HG03139 (cell line): ENCODE results near the gene CDH5.
"Not testable (repeated sequence)": the region's sequence is repeated elsewhere in the genome, so short reads cannot be mapped to it uniquely, and the experiment has no call there.

ENCODE experiments used
- ATAC-seq: cut with Tn5 transposase; IDR thresholded peaks from one replicate; pipeline ENCODE4 v1.9.1; 2021; ENCODE audit not compliant: unreplicated experiment

CDH5 gene

DNA sequence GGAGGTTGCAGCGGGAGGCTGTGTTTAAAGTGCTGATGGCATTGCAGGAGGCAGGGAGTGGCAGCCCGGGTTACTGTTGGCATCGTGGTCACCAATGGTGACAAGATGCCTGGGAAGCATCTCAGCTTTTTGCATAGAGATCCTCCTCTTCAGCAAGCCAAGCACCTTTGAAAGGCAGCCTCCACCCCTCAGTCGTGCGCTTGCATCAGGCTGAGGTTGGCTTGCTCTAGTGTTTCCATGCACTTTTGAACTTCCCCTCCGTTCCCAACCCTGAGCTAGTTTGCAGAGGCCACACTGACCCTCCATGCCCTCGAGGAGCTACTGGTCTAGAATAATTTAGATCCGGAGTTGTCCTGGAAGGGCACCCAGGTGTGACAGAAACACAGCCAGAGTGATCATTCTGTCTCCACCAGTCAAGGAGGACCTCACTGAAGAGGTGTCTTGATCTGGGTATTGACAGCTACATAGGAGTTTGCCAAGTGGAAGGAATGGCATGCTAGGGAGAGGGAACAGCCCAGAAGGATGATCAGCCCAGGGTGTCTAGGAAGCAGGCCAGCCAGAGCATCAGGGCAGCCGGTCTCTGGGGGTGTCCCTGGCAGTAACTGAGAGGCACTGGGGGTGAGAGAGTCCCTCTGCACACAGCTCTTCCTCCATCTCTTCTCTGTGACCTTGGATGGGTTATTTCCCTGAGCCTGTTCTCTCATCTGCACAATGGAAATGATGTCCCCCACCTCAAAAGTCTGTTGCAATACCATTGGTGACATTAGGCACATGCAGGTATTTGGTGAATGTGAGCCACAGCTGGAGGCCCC, 68.3 kb downstream of the CDH5 start:
- no peak for ATAC-seq

DNA sequence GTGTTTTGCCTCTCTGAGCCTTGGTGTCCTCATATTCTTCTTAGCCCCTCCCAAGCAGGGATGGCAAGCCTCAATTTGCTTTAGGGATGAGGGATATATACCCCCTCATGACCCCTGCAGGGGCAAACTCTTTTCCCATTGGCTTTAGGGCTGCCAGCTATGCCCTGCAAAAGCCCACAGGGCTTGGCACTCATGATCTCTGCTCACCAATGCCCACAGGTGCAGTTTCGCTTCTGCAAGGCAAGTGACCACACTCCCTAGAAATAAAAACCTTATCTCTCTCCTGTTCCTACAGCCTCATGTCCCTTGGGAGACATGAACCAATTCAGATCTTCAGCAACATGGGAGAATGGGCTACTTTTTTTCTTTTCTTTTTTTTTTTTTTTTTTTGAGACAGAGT, 69.4 kb downstream of the CDH5 start:
- no peak for ATAC-seq

DNA sequence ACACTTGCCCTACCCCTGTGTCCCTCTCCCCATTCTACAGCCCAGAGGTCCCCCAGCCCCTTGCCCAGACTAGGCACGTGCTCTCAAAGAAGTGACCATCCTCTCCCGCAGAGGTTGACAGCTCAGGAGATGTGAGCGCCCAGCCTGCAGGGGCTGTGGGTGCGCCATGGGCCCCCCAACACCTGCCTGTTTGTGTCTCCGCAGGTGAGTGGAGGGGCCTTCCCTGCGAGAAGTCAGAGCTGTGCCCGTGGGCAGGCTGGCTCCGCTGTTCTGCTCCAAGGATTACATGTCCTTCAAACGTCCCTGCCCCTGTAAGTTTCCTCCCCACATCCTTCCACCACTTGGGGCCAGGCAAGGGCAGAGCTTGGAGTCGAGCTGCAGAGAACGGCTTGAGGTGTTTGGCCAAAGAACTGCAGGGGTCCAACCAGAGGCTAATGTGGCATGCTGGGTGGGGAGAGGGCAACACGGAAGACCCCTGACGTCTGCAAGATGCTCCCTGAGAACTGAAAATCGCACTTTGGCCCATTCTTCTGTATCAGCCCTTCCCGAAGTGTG, 71.0 kb downstream of the CDH5 start:
- ATAC-seq: no peak

DNA sequence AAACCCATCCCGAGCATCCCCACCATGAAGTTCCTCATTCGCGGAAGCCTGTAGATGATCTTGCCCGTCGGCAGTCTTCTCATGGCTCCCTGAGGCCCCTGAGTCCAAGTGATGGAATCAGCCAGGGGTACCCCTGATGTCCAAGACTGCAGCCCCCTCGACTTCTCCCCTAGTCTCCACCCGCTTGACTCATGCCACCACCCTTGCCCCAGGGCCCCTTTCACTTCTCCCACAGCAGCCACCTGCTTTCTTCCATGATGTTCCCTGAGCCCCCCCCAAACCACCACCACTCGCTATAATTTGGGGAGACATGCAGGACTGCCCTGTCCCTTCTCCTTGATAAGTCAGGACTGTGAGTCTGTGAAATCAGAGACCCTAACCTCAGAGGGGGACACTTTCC, 72.0 kb downstream of the CDH5 start:
- no peak for ATAC-seq

DNA sequence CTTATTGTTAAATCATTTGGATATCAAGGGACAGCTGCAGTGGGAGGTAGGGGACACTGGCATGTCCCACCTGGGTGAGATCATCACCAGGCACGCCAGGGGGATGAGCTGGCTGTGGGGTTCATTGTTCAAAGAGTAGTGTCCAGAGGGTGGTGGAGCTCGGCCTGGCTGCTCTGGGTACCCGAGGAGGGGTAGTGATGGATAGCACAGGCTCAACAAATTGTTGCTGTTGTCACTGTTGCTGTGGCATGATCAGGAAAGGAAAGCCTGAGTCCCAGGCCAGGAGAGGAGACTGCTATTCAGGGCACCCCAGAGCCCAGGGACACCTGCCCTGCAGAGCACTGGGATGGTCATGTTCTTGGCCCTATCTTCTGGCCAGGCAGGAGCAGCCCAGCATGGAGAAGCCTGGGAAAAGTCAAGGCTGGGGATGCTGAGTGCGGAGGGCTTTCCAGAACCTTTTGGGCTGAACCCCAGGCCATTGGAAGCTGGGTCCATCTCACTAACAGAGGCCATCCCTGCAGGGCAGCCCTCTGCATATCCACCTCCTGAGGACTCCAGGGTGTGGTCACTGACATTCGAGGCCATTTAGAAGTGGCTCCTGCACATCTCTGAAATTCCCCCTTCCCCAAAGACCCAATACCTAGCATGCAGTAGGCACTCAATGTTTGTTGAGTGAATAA, 72.7 kb downstream of the CDH5 start:
- ATAC-seq: no peak

DNA sequence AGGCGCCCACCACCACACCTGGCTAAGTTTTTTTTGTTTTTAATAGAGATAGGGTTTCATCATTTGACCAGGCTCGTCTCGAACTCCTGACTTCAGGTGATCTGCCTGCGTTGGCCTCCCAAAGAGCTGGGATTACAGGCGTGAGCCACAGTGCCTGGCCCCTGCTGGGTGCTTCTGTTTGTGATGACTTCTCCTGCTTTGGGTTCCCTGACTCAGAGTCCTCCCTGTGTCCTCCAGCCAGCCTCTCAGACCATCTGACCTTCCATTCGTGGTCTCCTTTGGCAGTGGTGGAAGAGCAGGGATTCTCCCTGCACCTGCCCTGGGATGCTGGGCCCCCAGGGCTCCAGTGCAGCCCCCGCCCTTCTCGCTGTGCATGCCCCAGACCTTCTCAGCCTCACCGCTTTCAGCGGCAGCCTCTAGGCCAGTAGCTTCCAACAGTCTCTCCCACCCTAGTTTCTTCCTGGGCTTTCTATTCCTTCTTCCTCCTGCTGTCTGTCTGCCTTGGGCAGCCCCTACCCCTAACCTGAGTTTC, 73.8 kb downstream of the CDH5 start:
- ATAC-seq: no peak

DNA sequence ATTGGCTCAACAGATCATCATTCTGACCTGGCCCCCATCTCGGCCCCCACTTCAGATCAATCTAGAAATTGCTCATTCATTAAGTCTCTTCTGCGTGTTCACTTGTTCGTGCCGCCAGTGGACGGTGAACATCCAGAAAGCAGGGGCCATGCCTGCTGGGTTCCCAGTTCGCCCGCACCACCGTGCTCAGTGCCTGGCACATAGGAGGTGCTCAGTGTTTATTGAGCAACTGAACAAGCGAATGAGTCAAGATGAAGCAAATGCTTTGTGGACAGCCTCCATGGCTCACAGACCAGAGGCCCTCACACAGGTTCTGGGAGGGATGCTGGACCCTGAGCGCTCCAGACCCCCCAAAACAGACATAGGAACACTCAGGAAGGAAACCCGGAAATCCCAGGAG, 74.5 kb downstream of the CDH5 start:
- no peak for ATAC-seq

DNA sequence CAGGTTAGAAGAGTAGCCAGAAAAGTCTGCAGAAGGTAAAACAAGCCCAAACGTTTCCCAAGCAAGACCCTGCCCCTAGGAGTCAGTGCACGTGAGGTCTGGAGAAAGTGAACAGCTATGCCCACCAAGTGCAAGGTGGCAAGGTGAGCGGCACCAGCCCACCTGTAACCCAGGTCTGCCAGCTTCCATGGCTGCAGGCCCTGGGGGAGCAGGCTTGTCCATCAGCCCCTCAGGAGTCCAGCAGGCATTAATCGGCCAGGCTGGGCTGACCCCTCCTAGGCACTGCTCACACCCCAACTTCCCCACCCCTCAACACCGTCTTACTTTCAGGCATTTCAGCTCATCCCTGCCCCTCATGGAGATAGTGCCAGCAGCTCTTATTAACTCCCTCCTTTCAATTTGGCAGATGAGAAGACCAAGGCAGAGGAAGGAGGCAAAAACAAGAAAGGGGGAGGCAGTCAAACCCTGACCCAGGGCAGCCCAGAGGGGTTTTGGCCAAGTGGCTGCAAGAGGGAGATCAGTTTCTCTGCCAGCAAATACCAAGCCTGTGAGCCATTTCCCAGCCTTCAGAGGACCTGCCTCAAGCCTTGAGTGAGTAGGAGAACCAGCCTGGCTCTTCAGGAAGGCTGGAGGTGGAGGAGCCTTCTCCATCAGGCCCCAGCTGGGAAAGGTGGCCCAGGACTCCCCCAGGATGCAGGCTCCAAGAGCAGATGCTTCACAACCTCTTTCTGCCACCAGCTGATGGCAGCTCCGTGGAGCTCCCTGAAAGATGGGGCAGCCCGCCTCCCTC, 75.3 kb downstream of the CDH5 start:
- no peak for ATAC-seq

DNA sequence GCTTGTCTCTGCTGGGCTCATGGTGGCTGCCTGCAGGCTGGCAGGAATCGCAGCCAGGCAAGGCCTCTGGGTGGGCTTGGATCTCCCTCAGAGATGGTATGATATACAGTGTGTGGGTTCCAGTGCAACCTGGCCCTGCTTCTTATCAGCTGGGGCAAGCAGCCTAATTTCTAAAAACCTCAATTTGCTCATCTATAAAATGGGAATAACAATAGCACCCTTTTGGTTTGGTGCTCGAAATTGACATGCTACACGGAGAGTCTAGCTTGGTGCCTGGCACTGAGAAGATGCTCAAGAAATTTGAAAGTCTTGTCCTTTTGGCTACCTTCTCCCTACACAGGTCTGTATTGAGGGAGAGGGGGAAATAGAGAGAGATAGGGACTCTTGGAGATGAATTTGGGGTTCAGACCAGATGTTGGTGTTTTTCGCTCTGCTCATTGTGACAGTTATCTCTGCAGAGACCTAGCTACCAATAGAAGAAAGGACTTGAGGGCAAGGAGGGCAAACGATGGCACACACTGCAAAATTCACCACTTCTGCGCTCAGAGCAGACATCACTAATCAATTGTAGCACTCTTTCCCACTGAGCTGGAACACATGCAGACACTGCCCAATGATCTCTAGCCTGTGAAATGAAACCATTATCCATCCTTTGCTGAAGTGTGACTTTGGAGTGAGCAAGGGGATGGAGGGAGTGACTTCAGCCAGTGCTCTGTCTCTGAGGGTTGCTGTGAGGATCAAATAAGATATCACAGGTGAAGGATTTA, 76.2 kb downstream of the CDH5 start:
- no peak for ATAC-seq

DNA sequence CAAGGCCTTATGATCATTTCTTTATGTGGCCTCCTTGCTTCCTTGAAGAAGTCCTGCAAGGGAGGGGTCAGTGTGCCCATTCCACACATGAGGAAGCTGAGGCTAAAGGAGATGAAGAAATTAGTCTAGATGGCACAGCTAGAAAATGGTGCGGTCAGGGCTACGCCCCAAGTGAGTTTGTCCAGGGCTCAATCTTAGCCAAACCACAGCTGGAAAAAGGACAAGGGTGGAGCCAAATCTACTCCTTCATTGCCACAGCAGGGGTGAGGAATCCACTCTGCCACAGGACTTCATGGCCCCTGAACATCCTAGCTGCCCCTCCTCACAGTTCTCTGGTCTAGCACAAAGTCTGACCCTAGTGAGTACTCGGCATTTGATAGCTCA, 76.8 kb downstream of the CDH5 start:
- no peak for ATAC-seq

DNA sequence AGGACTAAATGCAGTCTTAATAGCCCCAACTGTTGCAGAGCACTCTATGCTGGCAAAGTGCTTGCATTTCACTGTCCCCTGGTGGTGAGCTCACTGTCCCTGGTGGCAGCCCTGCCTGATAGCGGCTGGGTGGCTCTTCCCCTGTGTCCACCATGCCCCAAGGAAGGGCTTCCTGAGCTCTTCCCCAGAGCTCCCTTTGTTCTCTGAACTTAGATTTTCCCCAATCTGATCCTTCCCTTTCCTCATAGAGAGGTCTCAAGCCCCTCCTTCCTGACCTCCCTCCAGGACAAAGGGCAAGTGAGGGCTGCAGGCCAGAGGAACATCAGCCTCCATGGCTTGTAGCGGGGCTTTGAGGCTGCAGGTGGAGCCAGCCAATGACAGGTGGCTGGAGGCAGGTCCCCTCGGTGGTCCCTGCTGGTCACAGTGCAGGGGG, 77.6 kb downstream of the CDH5 start:
- ATAC-seq: no peak

DNA sequence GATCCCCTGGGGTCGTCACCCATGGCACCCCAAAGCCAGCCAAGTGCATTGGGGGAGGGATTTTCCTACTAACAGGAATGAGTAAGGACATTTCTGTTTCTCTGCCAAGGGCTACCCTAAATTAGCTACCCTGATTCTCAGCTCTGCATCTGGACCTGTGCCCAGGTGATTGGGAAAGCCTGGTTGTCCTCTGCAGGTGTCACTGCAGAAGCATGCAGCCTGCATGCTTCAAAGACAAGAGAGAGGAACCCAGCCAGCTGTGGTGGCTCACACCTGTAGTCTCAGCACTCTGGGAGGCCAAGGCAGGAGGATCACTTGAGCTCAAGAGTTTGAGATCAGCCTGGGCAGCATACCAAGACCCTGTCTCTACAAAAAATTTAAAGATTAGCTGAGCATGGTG, 80.2 kb downstream of the CDH5 start:
- no peak for ATAC-seq

DNA sequence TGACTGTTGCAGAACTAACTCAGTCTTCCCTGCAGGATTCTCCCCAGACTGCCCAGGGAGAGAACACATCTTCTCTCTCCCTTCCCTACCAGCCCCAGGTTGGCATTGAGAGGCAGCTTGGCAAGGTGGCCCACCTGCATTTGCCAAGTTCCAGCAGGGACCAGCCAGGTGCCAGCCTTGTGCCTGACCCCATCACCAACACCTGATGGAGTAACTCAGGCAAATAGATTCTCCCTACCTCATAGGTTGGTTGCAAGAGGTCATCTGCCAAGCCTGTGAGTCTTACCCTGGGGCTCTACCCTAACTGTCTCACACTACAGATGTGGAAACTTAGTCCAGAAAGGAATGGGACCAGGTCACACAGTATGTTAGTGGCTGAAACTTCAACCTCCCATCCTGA, 81.0 kb downstream of the CDH5 start:
- ATAC-seq: no peak

DNA sequence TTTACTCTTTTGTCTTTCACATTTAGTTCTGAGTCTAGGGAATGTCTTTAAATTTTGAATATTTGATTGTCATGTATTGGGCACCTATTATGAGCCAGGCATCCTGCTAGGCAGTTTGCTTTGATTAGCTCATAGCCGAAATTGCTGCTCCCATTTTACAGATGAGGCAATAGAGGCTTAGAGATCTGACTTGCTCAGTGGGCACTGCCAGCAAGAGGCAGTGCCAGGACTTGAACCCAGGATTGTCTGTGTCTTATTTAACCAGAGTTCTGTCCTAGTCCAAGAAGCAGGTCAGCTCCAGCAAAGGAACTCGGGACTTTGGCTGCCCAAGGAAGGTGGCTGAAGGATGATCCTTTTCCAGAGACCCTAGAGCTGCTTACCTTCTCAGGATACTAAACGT, 85.1 kb downstream of the CDH5 start:
- ATAC-seq: no peak

DNA sequence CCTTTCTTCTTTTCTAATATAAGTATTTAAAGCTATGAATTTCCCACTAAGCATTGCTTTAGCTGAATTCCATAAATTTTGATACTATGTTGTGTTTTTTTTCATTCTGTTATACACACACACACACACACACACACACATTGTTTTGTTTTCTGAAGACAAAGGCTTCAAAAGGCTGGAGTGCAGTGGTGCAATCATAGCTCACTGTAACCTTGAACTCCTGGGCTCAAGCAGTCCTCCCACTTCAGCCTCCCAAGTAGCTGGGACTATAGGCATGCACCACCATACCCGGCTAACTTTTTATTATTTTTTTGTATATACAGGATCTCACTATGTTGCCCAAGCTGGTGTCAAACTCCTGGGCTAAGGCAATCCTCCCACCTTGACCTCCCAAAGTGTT, 86.7 kb downstream of the CDH5 start:
- not testable (repeated sequence) for ATAC-seq
